ENCODE data around the gene FOXJ1.
"Not testable (repeated sequence)": the region's sequence is repeated elsewhere in the genome, so short reads cannot be mapped to it uniquely, and the experiment has no call there.

Gene FOXJ1, protein sequence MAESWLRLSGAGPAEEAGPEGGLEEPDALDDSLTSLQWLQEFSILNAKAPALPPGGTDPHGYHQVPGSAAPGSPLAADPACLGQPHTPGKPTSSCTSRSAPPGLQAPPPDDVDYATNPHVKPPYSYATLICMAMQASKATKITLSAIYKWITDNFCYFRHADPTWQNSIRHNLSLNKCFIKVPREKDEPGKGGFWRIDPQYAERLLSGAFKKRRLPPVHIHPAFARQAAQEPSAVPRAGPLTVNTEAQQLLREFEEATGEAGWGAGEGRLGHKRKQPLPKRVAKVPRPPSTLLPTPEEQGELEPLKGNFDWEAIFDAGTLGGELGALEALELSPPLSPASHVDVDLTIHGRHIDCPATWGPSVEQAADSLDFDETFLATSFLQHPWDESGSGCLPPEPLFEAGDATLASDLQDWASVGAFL

DNA sequence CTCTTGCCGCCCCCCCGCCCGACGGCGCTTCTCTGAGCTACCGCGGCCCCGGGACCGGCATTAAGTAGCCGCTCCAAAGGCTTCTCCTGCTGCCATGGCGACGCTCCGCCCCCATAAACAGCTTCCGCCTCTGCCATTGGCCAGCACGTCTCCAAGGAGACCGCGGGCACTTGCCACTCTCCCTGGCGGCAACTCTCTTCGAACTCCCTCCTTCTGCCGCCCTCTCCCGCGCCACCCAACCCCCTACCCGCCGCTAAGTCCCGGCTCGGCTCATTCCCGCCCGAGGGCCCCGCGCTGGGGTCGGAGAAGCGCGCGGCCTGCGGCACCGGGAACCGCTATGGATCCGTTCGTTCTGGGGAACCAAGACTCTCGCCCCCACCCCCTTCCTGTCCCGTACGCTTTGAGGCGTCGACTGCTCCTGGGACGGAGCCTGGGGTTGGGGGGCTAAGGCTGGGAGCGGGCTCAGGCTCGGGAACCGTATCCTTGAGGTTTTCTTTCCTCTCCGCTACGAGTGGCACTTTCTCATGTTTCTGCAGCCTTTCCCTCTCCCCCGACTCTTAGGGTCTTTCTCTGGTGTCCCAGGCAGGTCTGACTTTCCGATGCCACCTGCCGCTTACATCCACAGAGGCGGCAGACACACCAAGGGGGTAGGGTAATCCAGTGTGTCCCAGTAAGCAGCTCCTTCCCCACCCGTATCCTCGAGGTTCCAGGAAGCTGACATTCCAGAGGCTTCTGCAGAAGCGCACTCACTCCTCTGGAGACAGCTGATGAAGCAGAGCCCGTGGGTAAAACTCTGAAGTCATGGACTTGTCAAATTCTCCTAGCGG lies at the start of gene FOXJ1:
FOXJ1 (minus strand) TSS at position 34 of the 827 bp plus-strand sequence. CDS start 850 bp downstream, outside the sequence.
- peak; percentile 92 for DNase-seq

DNA sequence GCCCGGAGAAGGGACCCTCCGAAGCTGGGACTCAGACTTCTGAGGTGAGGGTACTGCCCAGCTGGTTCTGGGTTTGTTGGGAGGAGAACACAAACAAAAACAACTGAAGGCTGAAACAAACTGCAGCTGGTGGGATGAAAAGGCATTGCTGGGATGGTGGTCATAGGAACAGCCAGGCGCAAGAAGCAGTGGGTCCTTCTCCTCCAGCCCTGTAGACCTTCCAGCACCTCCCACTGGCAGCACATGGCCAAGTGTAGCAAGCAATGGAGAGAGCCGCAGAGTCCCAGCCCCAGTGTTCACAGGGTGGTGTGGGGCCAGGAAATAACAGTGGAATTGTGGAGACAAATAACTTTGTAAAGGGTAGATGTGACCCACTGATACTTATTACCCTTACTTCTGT lies 48.7 kb upstream of the FOXJ1 start:
- DNase-seq: no peak

DNA sequence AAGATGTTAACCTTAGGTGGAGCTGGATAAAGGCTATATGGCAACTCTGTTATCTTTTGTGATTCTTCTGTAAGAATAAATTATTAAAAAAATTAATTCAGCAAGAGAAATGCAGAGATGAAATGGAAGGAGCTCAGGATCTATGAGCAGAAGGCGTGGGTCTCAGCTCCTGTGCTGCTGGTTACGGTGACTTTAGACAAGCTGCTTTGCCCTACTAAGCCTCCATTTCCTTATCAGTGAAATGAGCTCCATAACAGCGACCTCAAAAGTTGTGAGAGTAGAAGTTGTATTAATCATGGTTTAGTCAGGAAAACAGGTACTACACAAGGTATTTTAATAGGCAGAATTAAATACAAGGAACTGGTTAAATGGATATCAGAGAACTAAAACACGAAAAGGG lies 48.2 kb upstream of the FOXJ1 start:
- DNase-seq: no peak

DNA sequence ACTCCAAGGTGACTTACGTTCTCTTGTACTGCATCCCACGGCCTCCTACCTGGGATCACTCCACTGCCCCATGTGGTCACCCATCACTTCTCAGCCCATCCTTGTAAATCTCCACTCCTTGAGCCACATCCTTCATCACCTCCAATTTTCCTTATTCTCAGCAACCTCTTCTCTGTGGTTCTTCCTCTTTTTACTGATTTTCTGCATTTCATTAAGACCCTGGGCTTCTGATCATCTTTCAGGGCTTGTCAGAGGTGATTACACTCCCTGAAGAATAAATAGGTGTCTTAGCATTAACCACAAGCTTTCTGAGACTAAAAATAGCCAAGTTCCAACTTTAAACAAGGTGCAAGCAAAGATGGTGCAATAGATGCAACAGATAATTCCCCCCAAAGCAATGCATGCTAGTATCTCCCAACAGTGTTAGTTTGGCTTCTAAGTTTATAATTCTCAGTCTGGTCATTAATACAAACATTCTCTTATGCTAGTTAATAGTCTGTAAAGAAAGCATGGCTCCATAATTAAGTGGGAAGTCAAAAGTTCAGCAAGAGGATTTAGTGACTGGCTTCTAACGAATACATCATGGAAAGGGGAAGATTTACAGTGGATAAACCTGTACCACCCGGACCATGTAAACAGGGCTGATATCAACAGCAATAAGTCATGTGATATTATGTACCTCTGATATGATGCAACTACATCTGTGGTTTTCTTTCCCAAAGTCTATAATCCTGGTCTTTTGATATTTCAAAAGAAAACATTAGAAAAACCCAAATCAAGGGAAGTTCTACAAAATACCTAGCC lies 47.4 kb upstream of the FOXJ1 start:
- DNase-seq: no peak

DNA sequence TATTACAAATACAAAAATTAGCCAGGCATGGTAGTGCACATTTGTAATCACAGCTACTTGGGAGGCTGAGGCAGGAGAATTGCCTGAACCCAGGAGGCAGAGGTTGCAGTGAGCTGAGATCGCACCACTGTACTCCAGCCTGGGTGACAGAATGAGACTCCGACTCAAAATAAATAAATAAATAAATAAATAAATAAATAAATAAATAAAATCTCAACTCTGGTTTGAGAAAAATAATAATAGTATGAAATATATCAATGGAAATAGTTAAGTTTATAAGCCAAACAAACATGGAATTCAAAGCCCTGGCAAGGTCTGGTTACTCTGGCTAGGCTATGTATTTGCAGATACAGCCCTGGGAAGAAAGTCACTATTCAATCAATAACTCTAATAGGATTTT lies 45.7 kb upstream of the FOXJ1 start:
- not testable (repeated sequence) for DNase-seq

DNA sequence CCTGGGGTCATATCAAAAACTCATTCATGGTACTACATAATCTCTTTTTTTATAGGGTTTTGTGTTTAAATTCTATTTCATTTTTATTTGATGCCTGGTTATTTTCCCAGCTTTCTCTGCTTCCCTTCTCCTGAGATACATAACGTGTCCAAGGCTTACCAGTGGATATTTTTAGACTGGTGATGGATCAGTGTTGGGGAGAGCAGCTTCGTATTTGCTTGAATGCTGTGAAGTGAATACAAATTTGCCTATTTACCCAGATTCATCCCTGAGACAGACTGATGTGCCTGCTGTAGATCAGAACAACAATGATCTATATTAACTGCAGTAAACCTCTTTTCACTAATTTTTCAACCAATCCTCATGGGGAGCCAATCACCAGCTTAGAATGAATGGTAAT lies 43.2 kb upstream of the FOXJ1 start:
- no peak for DNase-seq

DNA sequence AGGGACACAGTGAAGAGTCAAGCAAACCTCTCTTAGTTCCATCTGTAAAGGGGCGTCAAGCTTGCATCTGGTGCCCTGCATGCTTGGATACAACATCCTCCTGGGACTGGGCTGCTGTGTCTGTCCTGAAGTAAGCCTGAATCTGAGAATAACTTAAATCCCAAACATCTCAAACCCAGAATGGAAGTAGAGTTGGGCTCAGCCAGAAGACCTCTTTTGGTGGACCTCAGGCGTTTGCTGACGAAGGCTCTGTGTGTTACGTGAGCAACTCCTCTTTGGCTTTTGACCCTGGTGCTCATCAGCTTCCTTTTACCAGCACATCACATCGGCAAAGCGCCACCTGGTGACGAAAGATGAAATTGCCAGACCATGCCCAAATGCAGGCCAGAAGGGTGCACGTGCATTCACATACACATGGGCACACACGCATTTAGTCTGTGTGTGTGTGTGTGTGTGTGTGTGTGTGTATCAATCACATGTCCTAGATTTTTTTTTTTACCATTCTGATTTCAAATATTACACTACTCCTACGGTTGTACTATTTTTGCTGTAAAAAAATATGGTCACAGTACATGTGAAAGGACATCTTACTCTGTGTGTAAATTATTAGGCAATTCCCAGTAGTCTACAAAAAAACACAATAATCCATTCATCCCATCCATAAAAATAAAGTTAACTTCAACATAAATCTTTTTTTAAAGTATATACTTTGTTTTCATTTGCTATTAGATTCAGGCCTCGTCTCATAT lies 41.1 kb upstream of the FOXJ1 start:
- peak; percentile 91 for DNase-seq

DNA sequence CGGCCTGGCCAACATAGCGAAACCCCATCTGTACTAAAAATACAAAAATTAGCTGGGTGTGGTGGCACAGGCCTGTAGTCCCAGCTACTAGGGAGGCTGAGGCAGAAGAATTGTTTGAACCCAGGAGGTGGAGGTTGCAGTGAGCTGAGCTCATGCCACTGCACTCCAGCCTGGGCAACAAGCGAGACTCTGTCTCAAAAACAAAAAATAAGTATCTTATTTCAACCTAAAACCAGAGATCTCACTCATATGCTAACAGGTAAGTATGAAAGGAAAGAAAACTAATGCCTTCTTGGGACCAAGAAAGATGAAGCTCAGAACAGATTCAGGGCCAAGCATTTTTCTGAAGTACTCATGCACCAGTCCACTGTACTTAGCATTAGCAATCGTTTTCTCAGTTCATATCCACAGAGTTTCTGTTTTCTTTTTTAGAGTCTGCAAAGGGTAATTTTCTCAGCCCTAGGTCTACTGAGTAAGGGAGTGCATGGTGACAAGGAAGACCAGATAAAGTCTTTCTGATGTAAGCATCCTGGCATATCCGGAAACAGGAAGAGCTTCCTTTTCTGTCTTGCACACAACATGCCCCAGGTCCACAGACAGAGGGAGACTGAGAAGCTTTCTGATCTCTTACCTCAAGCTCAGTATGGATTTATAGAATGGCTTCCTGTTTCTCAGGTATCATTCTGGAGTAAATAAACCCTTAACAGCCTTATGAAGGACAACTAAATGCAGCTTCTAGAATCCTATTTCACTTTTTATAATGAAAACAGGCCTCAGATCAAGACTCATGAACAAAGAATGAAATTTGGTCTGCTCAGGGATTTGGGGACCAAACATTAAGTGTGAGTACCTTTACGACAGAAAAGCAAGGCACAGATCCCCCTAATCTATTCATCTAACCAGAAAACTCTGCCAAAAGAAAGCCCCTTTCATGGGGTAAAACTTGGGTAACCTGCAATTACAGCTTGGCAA lies 38.7 kb upstream of the FOXJ1 start:
- DNase-seq: no peak

DNA sequence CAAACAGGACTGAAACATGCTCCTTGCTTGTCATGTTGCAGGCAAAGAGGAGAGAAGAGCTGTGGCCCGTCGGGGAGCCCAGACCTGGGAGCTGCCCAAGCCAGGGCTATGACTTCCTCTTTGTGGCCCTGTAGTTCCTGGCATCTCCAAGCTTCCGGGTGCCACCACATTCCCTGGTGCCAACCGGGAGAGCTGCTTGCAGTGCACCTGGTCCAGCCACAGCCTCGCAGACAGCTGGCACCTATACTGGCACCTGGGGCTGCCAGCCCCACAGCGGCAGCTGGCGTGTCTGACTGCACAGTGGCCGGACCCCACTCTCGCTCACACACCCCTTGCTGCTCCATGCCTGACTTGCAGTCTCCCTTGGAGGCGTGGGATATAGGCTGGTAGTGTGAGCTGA lies 37.1 kb upstream of the FOXJ1 start:
- no peak for DNase-seq

DNA sequence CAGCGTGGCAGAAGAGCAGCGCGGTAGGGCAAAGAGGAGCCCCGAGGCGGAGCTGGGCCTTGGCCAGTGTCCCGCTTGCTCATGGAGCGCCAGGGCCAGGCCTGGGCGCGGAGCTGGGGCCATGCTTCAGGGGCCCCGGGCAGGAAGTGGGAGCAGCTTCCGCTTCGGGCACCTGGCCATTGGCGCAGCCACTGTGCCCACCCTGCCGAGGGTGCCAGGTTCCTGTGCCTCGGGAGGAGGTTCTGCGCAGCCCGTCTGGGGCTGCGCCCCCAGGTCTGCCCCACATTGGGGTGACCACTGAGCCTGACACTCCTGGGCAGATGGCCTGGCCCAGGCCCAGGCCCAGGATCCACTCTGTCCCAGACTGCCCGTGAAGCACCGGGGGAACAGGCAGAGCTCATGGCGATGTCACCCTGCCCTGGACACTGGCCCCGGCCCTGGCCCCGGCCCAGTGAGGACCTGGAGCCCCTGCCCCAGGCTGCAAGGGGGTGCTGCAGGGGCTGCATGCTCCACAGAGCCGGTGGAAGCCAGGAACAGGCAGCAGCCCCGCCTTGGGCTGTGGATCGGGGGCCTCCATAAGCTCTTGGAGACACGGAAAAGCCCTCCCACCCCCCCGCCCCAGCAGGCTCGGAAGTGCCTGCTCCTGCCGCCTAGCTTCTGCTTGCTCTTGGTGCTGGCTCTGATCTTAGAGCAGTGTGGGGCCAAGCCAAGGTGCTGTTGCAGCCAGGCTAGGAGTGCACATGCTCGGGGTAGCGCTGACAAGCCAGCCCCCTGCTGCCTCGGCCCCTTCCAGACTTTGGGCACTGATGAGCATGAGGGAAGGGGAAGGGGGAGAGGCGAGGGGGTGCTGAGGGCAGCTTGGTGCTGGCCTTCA lies 35.9 kb upstream of the FOXJ1 start:
- no peak for DNase-seq

DNA sequence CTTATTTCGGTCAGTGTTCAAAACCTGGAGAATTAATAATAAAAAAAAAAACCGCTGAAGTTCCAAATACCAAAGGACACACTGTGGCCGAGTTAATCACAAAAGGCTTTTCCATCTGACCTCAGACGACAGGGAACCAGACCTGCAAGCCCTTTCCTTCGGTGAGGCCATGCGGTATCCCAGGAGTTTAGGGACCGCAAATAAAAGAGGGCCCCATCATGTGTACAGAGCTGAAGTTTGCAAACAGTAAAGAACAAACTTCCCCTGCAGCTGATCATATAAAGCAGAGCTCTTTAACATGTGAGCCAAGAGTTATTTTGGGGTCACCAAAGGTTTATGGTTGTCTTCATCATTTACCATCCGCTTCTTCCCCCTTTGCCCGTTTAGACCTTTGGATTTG lies 33.0 kb upstream of the FOXJ1 start:
- no peak for DNase-seq

DNA sequence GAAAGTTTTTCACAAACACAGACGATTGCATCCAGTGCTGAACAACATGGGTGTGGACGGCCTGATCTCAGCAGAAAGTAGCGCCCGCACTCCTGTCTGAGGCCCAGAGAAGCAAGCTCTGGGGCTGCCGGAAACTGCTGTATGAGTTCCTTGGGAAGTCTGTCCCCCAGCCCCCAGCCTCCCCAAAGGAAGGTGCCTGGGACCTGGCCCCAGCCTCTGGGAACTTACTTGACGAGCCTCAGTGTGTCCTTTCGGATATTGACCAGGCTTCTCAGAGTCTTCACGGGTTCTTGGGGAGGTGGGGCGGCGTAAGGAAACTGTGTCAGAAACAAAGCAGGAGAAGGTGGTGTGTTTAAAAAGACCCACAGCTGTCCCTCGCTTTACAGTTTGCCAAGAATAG lies 32.4 kb upstream of the FOXJ1 start:
- DNase-seq: no peak

DNA sequence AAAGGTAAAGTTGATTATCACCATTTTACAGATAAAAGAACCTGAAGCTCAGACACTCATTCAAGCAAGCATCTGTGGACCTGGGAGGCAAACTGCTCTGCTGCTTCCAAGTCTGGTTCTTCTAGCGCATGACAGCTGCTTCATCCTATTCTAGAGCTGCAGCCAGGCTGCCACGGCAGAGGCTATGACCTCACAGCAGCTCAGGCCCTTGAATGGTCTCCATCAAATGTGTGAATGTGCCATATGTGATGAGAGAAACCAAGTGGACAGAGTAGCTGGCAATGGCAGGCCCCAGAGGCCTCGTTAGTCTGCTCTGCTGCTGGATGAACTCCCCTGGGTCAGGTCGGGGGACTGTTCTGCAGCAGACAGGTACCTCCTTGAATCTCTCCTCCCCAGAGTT lies 30.7 kb upstream of the FOXJ1 start:
- DNase-seq: no peak

DNA sequence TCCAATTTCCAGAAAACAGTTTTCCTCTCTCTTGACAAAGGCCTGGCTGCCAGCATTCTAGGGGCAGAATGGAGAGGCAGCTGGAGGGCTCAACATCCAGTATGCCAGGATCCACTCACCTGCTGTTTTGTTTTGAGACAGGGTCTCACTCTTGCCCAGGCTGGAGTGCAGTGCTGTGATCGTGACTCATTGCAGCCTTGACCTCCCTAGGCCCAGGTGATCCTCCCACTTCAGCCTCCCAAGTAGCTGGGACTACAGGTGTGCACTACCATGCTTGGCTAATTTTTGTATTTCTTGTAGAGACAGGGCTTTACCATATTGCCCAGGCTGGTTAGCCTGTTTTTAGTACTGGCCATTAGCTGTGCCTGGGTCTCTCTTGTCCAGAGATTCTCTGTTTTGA lies 29.1 kb upstream of the FOXJ1 start:
- no peak for DNase-seq

DNA sequence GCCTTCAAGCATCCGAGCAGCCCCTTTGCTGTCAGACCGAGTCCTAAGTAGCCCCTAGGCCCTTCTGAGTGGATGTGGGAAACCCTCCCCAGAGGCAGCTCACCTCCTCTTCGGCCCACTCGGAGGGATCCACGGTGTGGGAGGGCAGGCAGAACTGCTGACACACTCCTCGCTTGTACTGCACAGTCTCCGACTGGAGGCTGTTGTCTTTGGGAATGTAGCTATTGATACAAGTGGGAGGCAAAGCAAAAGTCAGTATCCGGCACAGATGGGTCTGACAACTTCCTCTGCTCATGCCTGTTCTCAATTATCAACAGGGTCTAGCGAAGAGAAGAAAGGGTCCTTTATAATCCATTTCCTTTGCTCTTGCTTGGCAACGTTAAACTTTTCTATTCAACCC lies 25.9 kb upstream of the FOXJ1 start:
- no peak for DNase-seq

DNA sequence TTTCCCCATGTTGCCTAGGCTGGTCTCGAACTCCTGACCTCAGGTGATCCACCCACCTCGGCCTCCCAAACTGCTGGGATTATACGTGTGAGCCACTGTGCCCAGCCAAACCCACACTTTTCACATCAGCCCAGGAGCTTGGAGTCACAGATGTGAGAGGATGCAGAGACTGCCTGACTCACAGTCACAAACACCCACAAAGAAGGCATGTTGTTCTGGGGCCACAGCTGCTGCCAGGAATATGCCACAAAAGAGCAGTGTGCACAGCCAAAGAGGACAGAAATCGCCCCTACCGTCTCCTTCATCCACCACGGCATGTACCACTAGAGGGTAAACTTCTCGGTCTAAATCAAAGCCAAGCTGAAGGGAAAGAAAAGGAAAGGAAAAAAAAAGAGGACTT lies 25.1 kb upstream of the FOXJ1 start:
- no peak for DNase-seq

DNA sequence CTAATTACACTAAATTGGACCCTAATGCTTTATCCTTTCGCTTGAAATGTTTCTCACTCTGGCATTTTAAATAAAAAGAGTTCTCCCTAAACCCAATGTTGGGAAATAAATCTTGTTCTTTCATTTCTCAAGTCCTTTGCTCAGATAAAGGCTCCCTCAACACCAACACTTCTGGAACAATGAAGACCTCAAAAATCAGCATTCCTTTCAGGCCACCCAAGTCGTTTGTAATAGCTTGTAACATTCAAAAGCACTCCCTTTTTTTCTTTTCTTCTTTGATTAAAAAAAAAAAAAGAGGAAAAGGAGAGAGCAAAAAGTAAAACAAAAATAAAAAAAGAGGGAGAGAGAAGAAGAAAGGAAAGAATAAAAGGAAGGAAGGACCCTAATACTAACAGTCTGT lies 23.3 kb upstream of the FOXJ1 start:
- no peak for DNase-seq

DNA sequence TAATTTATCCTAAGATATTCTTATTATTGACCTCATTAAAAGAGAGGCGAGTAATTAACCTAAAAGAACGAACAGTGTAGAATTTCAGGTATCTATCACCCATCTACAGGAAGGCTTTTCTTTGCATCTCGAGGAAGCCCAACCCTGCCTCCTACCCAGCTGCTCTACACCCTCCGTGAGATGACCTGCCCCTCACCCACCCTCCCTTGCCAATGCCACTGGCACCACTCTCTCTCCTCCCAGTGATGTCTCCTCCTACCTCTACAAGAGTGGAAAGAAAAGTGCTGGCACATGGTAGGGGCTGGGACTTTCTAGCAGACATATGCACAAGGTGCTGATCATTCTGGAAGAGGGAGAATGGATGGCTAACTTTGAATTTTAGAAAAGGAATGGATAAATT lies 22.9 kb upstream of the FOXJ1 start:
- no peak for DNase-seq

DNA sequence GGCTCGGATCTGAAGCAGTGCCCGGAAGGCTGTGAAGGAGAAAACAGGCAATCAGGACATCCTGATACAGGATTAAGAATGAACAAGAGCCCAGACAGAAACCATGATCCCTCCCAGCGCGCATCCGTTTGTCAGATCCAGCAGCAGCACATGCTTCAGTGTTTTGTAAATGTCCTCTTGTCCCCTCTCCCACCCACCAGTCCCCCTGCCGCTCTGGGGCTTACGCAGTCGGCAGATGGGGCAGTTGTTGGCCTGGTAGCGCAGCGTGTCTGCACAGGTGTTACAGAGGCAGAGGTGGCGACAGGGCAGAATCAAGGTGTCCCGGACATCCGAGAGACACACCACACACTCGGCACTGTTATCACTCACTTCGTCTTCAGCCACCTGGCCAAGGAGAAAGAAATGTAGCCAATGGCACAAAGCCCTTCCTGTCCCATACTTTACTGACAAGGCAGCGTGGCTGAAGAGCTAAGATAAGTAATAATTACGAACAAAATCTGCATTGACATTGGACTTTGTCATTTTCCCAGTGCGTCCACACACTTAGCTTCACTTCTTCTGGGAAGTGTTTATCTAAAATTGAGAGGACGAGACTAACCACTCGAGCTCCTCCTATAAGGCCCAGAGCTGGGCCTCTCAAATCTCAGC lies 20.7 kb upstream of the FOXJ1 start:
- no peak for DNase-seq

Data from right hindlimb (tissue), 1 donor.